Measurements from ENCODE around the gene MPPED1.

The MPPED1 gene

DNA sequence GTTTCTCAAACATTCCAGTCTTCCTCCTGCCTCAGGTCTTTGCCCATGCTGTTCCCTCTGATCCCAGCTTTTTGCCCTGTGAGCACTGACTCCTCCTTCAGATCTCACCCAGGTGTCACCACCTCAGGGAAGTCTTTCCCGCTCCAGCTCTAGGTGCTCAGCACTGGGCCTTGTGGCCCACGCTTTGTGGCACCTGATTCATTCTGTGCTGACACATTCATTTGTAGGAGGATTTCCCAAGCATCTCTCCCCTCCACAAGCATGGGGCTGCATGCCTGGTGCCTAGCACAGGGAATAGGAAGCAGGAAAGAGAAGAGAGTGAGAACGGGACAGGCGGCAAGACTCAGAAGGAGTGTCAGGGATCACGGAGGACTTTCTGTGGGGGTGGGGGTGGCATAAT lies 17.6 kb downstream of the MPPED1 start:
- Histone ChIP-seq H3K36me3 (ENCODE audit: control insufficient read depth, insufficient read depth, low read length) (no peaks in the 10 kb centered on the region), H3K9ac (ENCODE audit: low read length) (no peak overlapping the region), H3K4me1 (ENCODE audit: control insufficient read depth, insufficient read depth, low read length) (no peaks in the 10 kb centered on the region), H3K27ac (ENCODE audit: low read depth, low read length) (no peak overlapping the region), H3K27me3 (ENCODE audit: control insufficient read depth, insufficient read depth, low read length) (peaks cover 12% of the 10 kb centered on the region), H3K4me3 (ENCODE audit: low read length) (no peak overlapping the region)

DNA sequence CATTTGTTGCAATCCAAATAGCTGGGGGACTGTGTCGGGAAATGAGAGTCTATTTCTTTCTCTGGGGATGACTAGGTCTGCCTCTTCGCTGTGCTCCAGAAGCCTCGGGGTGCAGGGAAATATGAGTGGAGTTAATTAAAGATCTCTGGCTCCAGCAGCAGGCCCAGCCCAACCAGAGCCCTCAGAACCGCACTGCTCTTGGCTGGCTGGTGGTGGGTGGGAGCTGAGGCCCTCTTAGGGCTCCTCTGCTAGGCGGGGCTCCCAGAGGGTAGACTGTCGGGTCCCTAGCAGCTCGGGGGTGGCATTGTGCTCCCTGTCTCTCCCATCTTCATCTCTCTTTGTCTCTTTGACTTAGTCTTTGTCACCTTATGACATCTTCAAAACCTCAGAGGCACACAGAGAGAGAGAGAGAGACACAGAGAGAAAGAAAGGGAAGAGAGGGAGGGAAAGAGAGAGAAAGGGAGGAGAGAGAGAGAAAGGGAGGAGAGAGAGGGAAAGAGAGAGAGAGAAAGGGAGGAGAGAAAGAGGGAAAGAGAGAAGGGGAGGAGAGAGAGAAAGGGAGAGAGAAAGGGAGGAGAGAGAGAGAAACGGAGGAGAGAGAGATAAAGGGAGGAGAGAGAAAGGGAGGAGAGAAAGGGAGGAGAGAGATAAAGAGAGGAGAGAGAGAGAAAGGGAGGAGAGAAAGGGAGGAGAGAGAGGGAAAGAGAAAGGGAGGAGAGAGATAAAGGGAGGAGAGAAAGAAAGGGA lies 20.2 kb downstream of the MPPED1 start:
- H3K4me3 ChIP-seq (ENCODE audit: low read length), result no peak overlapping the region
- no peak overlapping the region for H3K9ac ChIP-seq (ENCODE audit: low read length)
- H3K36me3 ChIP-seq (ENCODE audit: control insufficient read depth, insufficient read depth, low read length), result no peaks in the 10 kb centered on the region
- H3K4me1 ChIP-seq (ENCODE audit: control insufficient read depth, insufficient read depth, low read length), result no peaks in the 10 kb centered on the region
- H3K27ac ChIP-seq (ENCODE audit: low read depth, low read length), result no peak overlapping the region
- peaks cover 12% of the 10 kb centered on the region for H3K27me3 ChIP-seq (ENCODE audit: control insufficient read depth, insufficient read depth, low read length)

DNA sequence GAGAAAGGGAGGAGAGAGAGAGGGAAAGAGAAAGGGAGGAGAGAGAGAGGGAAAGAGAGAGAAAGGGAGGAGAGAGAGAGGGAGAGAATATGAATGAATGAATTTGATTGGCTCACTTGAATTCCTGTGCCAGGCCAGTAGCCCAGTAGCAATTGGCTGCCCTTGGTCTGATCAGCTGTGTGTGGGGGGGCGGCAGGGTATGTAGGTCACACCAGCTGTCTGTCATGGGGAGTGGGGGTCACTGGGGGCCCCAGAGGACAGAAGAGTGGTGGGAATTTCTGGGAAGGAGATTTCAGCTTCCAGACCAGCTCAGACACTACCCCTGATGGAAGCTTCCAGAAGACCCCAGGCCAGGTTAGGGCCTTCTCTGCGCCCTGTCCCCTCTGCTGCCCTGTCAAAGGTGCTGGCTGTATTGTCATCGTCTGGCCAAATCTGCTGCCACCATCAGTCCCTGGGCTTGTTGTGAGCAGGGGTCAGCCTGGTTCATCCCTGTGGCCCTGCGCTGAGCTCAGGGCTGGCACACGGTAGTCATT lies 21.1 kb downstream of the MPPED1 start:
- no peak overlapping the region for H3K9ac ChIP-seq (ENCODE audit: low read length)
- no peaks in the 10 kb centered on the region for H3K36me3 ChIP-seq (ENCODE audit: control insufficient read depth, insufficient read depth, low read length)
- H3K27me3 ChIP-seq (ENCODE audit: control insufficient read depth, insufficient read depth, low read length), result peaks cover 7% of the 10 kb centered on the region
- no peaks in the 10 kb centered on the region for H3K4me1 ChIP-seq (ENCODE audit: control insufficient read depth, insufficient read depth, low read length)
- H3K27ac ChIP-seq (ENCODE audit: low read depth, low read length), result no peak overlapping the region
- no peak overlapping the region for H3K4me3 ChIP-seq (ENCODE audit: low read length)

GRCh38 chr22:43433451-43434274 lies 21.8 kb downstream of the MPPED1 start:
- peaks cover 7% of the 10 kb centered on the region for H3K27me3 ChIP-seq (ENCODE audit: control insufficient read depth, insufficient read depth, low read length)
- H3K36me3 ChIP-seq (ENCODE audit: control insufficient read depth, insufficient read depth, low read length), result no peaks in the 10 kb centered on the region
- no peak overlapping the region for H3K9ac ChIP-seq (ENCODE audit: low read length)
- H3K4me1 ChIP-seq (ENCODE audit: control insufficient read depth, insufficient read depth, low read length), result no peaks in the 10 kb centered on the region
- H3K4me3 ChIP-seq (ENCODE audit: low read length), result no peak overlapping the region
- no peak overlapping the region for H3K27ac ChIP-seq (ENCODE audit: low read depth, low read length)

- Histone ChIP-seq H3K4me3 (ENCODE audit: low read length) (no peak overlapping the region), H3K27me3 (ENCODE audit: control insufficient read depth, insufficient read depth, low read length) (peaks cover 8% of the 10 kb centered on the region), H3K4me1 (ENCODE audit: control insufficient read depth, insufficient read depth, low read length) (no peaks in the 10 kb centered on the region), H3K9ac (ENCODE audit: low read length) (no peak overlapping the region), H3K36me3 (ENCODE audit: control insufficient read depth, insufficient read depth, low read length) (no peaks in the 10 kb centered on the region), H3K27ac (ENCODE audit: low read depth, low read length) (no peak overlapping the region)
Measured at GRCh38 chr22:43434275-43434927, 22.6 kb downstream of the MPPED1 start.

DNA sequence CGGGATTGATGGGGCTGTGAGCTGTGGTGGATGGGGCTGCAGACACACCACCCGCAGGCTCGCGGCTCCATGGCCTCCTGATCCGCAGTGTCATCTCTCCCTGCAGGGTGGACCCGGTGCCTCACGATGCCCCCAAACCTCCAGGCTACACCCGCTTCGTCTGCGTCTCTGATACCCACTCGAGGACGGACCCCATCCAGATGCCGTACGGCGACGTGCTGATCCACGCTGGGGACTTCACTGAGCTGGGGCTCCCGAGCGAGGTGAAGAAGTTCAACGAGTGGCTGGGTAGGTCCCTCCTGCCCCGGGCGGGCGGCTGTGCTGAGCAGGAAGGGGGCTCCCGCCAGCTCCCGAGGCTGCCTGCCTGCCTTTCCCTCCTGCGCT lies 23.1 kb downstream of the MPPED1 start:
- peaks cover 11% of the 10 kb centered on the region for H3K27me3 ChIP-seq (ENCODE audit: control insufficient read depth, insufficient read depth, low read length)
- no peak overlapping the region for H3K4me3 ChIP-seq (ENCODE audit: low read length)
- H3K4me1 ChIP-seq (ENCODE audit: control insufficient read depth, insufficient read depth, low read length), result no peaks in the 10 kb centered on the region
- no peak overlapping the region for H3K9ac ChIP-seq (ENCODE audit: low read length)
- H3K36me3 ChIP-seq (ENCODE audit: control insufficient read depth, insufficient read depth, low read length), result no peaks in the 10 kb centered on the region
- H3K27ac ChIP-seq (ENCODE audit: low read depth, low read length), result no peak overlapping the region

DNA sequence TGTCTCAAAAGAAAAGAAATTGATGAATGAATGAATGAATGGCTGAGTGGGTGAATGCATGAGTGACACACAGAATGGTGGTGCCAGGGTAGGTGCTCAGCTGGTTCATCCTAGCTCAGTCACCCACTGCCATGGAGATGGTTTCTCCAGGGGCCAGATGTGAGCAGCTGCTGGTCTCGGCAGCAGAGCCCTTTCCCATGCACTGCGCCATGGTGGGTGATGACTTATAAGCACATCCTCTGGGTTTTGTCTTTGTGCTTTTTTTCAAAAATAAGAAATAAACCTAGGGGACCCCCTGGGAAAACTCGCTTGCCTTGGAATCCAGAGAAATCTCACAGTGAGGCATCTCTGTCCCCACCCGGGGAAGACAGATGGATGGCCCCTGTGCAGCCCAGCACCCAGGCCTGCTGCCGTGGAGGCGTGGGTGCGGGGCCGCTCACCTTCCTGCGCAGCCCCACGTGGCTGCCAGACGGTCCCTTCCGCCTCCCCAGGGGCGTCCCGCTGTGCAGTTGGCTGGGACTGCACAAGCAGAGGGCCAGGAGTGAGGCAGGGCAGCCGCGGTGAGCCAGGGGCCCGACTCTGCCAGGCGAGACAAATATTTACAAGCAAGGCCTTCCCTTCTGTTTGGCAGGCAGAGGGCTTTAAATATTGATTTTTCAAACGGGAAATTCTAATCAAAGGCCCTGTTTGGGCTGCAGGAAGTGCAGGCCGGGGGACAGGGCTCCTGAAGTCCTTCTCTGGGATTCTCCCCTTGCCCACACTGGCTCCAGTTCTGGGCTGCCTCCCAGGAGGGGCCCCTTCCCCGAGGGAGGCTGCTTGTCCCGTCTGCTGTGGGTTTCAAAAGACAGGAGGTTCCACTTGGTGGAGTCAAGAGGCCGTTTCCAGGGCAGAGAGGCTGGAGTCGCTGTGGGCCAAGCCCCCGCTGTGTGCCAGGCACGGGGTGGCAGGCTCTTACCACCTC lies 24.3 kb downstream of the MPPED1 start:
- Histone ChIP-seq H3K4me1 (ENCODE audit: control insufficient read depth, insufficient read depth, low read length) (no peaks in the 10 kb centered on the region), H3K4me3 (ENCODE audit: low read length) (no peak overlapping the region), H3K36me3 (ENCODE audit: control insufficient read depth, insufficient read depth, low read length) (no peaks in the 10 kb centered on the region), H3K27ac (ENCODE audit: low read depth, low read length) (no peak overlapping the region), H3K9ac (ENCODE audit: low read length) (no peak overlapping the region), H3K27me3 (ENCODE audit: control insufficient read depth, insufficient read depth, low read length) (peaks cover 9% of the 10 kb centered on the region)

- H3K27me3 ChIP-seq (ENCODE audit: control insufficient read depth, insufficient read depth, low read length), result peaks cover 6% of the 10 kb centered on the region
- no peak overlapping the region for H3K4me3 ChIP-seq (ENCODE audit: low read length)
- no peaks in the 10 kb centered on the region for H3K36me3 ChIP-seq (ENCODE audit: control insufficient read depth, insufficient read depth, low read length)
- no peak overlapping the region for H3K9ac ChIP-seq (ENCODE audit: low read length)
- no peak overlapping the region for H3K27ac ChIP-seq (ENCODE audit: low read depth, low read length)
- no peaks in the 10 kb centered on the region for H3K4me1 ChIP-seq (ENCODE audit: control insufficient read depth, insufficient read depth, low read length)
Measured at GRCh38 chr22:43436868-43437267, 25.1 kb downstream of the MPPED1 start.

- H3K4me3 ChIP-seq (ENCODE audit: low read length), result no peak overlapping the region
Measured at GRCh38 chr22:43437871-43438475, 26.2 kb downstream of the MPPED1 start.

GRCh38 chr22:43438666-43439347 lies 27.0 kb downstream of the MPPED1 start:
- no peaks in the 10 kb centered on the region for H3K4me1 ChIP-seq (ENCODE audit: control insufficient read depth, insufficient read depth, low read length)
- H3K9ac ChIP-seq (ENCODE audit: low read length), result no peak overlapping the region
- H3K4me3 ChIP-seq (ENCODE audit: low read length), result no peak overlapping the region
- no peaks in the 10 kb centered on the region for H3K36me3 ChIP-seq (ENCODE audit: control insufficient read depth, insufficient read depth, low read length)
- H3K27ac ChIP-seq (ENCODE audit: low read depth, low read length), result no peak overlapping the region
- peaks cover 5% of the 10 kb centered on the region for H3K27me3 ChIP-seq (ENCODE audit: control insufficient read depth, insufficient read depth, low read length)

More at GRCh38 chr22:43437871-43438475, 26.2 kb downstream of the MPPED1 start:
- H3K27me3 ChIP-seq (ENCODE audit: control insufficient read depth, insufficient read depth, low read length), result peaks cover 5% of the 10 kb centered on the region
- no peak overlapping the region for H3K9ac ChIP-seq (ENCODE audit: low read length)
- no peaks in the 10 kb centered on the region for H3K36me3 ChIP-seq (ENCODE audit: control insufficient read depth, insufficient read depth, low read length)
- no peak overlapping the region for H3K27ac ChIP-seq (ENCODE audit: low read depth, low read length)
- H3K4me1 ChIP-seq (ENCODE audit: control insufficient read depth, insufficient read depth, low read length), result no peaks in the 10 kb centered on the region

All from rectal smooth muscle tissue (tissue), 1 donor.